ENCODE measurements around the gene VTI1A. TPM values are rescaled to one million over a fixed set of nuclear protein-coding genes. Genes with fewer than 3 reads are reported as not detected.

The VTI1A gene
- total RNA-seq, 1 experiment from 2014 or later = 22.0 TPM

DNA sequence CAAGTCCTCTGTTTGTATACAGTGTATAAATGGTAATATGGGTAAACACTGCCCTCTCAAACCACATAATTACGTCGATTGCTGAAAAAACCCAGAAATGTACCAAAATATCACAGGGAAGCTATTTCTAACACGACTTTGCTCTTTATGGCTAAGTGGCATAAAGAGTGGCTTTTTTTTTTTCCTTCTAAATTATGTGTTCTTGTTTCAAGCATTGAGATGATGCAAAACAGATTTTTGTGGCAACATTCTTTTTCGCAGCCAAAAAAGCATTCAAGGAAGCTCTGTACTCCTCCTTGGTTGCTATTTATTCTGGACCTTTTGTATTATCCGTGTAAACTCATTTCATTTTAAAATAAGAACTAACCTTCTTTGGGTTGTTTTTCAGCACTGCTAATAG is 138.9 kb downstream of the VTI1A start:
- no peak overlapping the region for H3K14ac ChIP-seq (ENCODE audit: insufficient read depth, low read length)
- peaks cover 50 to 56% of the 10 kb centered on the region in 2 experiments for H3K4me1 Mint-ChIP-seq

More for the DNA sequence above, 138.9 kb downstream of the VTI1A start:
- H3T11ph ChIP-seq (ENCODE audit: low read length) = no peak overlapping the region
- no peaks in the 10 kb centered on the region for H3K79me2 ChIP-seq (ENCODE audit: insufficient read depth, low read length)
- H2BK12ac ChIP-seq (ENCODE audit: insufficient read length, low read depth, low read length) = no peak overlapping the region
- TF ChIP-seq, protein P1, sequence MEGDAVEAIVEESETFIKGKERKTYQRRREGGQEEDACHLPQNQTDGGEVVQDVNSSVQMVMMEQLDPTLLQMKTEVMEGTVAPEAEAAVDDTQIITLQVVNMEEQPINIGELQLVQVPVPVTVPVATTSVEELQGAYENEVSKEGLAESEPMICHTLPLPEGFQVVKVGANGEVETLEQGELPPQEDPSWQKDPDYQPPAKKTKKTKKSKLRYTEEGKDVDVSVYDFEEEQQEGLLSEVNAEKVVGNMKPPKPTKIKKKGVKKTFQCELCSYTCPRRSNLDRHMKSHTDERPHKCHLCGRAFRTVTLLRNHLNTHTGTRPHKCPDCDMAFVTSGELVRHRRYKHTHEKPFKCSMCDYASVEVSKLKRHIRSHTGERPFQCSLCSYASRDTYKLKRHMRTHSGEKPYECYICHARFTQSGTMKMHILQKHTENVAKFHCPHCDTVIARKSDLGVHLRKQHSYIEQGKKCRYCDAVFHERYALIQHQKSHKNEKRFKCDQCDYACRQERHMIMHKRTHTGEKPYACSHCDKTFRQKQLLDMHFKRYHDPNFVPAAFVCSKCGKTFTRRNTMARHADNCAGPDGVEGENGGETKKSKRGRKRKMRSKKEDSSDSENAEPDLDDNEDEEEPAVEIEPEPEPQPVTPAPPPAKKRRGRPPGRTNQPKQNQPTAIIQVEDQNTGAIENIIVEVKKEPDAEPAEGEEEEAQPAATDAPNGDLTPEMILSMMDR (conservative IDR thresholded peaks at IDR 0.05) = no peak
- DNase-seq = no peak
- no peak overlapping the region for H4K5ac ChIP-seq (ENCODE audit: insufficient read length, low read depth, low read length)
- Mint-ChIP-seq H3K27me3 (ENCODE audit: low read depth) (no peaks in the 10 kb centered on the region), H3K9me3 (no peaks in the 10 kb centered on the region), H3K4me3 (no peak overlapping the region), H3K27ac (no peak overlapping the region), H3K36me3 (ENCODE audit: insufficient read depth in 1 of 3, low read depth in 3 of 3) (no peaks in the 10 kb centered on the region)
- no peak overlapping the region for H2BK20ac ChIP-seq (ENCODE audit: low read depth, low read length, poor library complexity, severe bottlenecking)
- no peak overlapping the region for H4K91ac ChIP-seq (ENCODE audit: insufficient read length, low read depth, low read length)
- H4K20me1 ChIP-seq (ENCODE audit: control insufficient read depth, insufficient read depth, insufficient read length) = no peaks in the 10 kb centered on the region
- no peak overlapping the region for H2AK5ac ChIP-seq (ENCODE audit: insufficient read length, low read length)
- WGBS (ENCODE audit: extremely low coverage, insufficient read length, low lambda C conversion rate) = no CpG with 5 or more reads among the region's 5 CpGs
- no peak overlapping the region for H3K4me2 ChIP-seq (ENCODE audit: insufficient read depth, insufficient read length, low read length)
- H3K4ac ChIP-seq (ENCODE audit: low read depth, low read length) = no peak overlapping the region
- no peak overlapping the region for H2BK15ac ChIP-seq (ENCODE audit: low read depth, low read length)
- H3K56ac ChIP-seq (ENCODE audit: insufficient read length, low read depth, low read length) = no peak overlapping the region
- no peaks in the 10 kb centered on the region for H3K27me3 ChIP-seq (ENCODE audit: insufficient read depth, low read length)
- no peak overlapping the region for H4K8ac ChIP-seq (replicated peaks; ENCODE audit: insufficient read length, low read depth, low read length)
- no peak overlapping the region for H3K23ac ChIP-seq (ENCODE audit: insufficient read length, low read depth, low read length)
- H2BK5ac ChIP-seq (ENCODE audit: insufficient read length, low read length) = no peak overlapping the region
- H3K23me2 ChIP-seq (ENCODE audit: insufficient read length, low read depth, low read length, poor library complexity, severe bottlenecking) = no peaks in the 10 kb centered on the region
- H3K9ac ChIP-seq (ENCODE audit: extremely low read depth, insufficient read length, low read length) = no peak overlapping the region
- H2AFZ ChIP-seq (ENCODE audit: low read length) = no peak overlapping the region
- peaks cover 5% of the 10 kb centered on the region; the same call in 1 of the 2 replicates for H3K4me1 ChIP-seq (ENCODE audit: insufficient read depth, low read length)
- no peaks in the 10 kb centered on the region for H3K79me1 ChIP-seq (ENCODE audit: insufficient read depth, low read depth, low read length, poor library complexity, severe bottlenecking)
- no peak overlapping the region for H2BK120ac ChIP-seq (ENCODE audit: low read depth, low read length, poor library complexity, severe bottlenecking)
- no peak overlapping the region for H3K27ac ChIP-seq (ENCODE audit: insufficient read length, low read depth, low read length)
- H3K9me3 ChIP-seq (ENCODE audit: control insufficient read depth, low read depth, low read length) = no peaks in the 10 kb centered on the region
- no peak overlapping the region for H3K18ac ChIP-seq (ENCODE audit: insufficient read length, low read depth, low read length)

Measured in H9 (cell line).